BE2C (cell line): ENCODE data around the gene ZBTB6.

Experiments used
- DNase-seq: peaks from one replicate; pipeline ENCODE4 v3.0.0-alpha.2; 2020
- H3K27me3 ChIP-seq: fragments of 250-450 bp; sonication (Bioruptor Pico); 2 replicates; pipeline ENCODE4 v1.5.1; 2020; ENCODE audit warnings: mild to moderate bottlenecking
- H3K36me3 ChIP-seq: fragments of 250-450 bp; sonication (Bioruptor Pico); 2 replicates; pipeline ENCODE4 v1.5.1; 2020; ENCODE audit warnings: mild to moderate bottlenecking
- H3K4me1 ChIP-seq: fragments of 250-450 bp; sonication (Bioruptor Pico); 2 replicates; pipeline ENCODE4 v1.5.1; 2020
- H3K4me3 ChIP-seq: 2 replicates; pipeline ENCODE4 v1.5.1; 2011; ENCODE audit warnings: low read depth, low read length
- H3K9me3 ChIP-seq: fragments of 250-450 bp; sonication (Bioruptor Pico); 2 replicates; pipeline ENCODE4 v1.5.1; 2020
- CTCF ChIP-seq: IDR thresholded peaks from 2 replicates; pipeline ENCODE4 v1.5.1; 2012; ENCODE audit warnings: mild to moderate bottlenecking, low read depth, low read length

Gene ZBTB6

GRCh38 chr9:122940749-122941581 lies 27.8 kb upstream of the ZBTB6 start, which contains the start of gene RABGAP1:
TSS of gene RABGAP1 (plus strand) at chr9:122941020. CDS start at chr9:122957060, 16,040 bp downstream.
- Histone ChIP-seq H3K36me3 (peaks cover 8% of the 10 kb centered on the region), H3K9me3 (no peaks in the 10 kb centered on the region), H3K4me3 (peak within 1 kb of the TSS; percentile 90), H3K27me3 (no peaks in the 10 kb centered on the region), H3K4me1 (no peaks in the 10 kb centered on the region)
- TF ChIP-seq CTCF, result no peak
- DNase-seq, result peak; percentile 100

- peak overlapping the region; percentile 63 for H3K4me3 ChIP-seq
- no peak for DNase-seq
- no peak for TF ChIP-seq CTCF
- H3K27me3 ChIP-seq, result no peaks in the 10 kb centered on the region
- H3K4me1 ChIP-seq, result no peaks in the 10 kb centered on the region
- no peaks in the 10 kb centered on the region for H3K9me3 ChIP-seq
- H3K36me3 ChIP-seq, result peaks cover 8% of the 10 kb centered on the region
Observed at GRCh38 chr9:122940454-122940748, 27.3 kb upstream of the ZBTB6 start.

- H3K9me3 ChIP-seq, result no peaks in the 10 kb centered on the region
- H3K36me3 ChIP-seq, result peaks cover 8% of the 10 kb centered on the region
- H3K27me3 ChIP-seq, result no peaks in the 10 kb centered on the region
- H3K4me3 ChIP-seq, result no peak overlapping the region
- DNase-seq, result no peak
- H3K4me1 ChIP-seq, result no peaks in the 10 kb centered on the region
- TF ChIP-seq CTCF, result no peak
Observed at GRCh38 chr9:122939601-122940000, 26.5 kb upstream of the ZBTB6 start.

GRCh38 chr9:122936883-122937282 lies 23.8 kb upstream of the ZBTB6 start:
- peaks cover 8% of the 10 kb centered on the region for H3K36me3 ChIP-seq

GRCh38 chr9:122936464-122936863 lies 23.3 kb upstream of the ZBTB6 start:
- Histone ChIP-seq H3K4me1 (no peaks in the 10 kb centered on the region), H3K27me3 (no peaks in the 10 kb centered on the region), H3K36me3 (peaks cover 8% of the 10 kb centered on the region), H3K4me3 (no peak overlapping the region), H3K9me3 (no peaks in the 10 kb centered on the region)
- no peak for TF ChIP-seq CTCF
- no peak for DNase-seq

More at GRCh38 chr9:122936883-122937282, 23.8 kb upstream of the ZBTB6 start:
- no peaks in the 10 kb centered on the region for H3K27me3 ChIP-seq
- H3K4me1 ChIP-seq, result no peaks in the 10 kb centered on the region
- no peak for TF ChIP-seq CTCF
- H3K9me3 ChIP-seq, result no peaks in the 10 kb centered on the region
- no peak for DNase-seq
- H3K4me3 ChIP-seq, result no peak overlapping the region
